SU-DHL-6 (cell line): Measurements from ENCODE around the gene CD200.

Experiments
- CTCF ChIP-seq: fragments of 200-600 bp; sonication (generic); IDR thresholded peaks from one replicate; pipeline ENCODE4 v1.5.1; 2017; ENCODE audit warnings: antibody characterized with exemption, mild to moderate bottlenecking, low read length, moderate library complexity; ENCODE audit not compliant: insufficient read depth, poor library complexity, severe bottlenecking
- EZH2phosphoT487 ChIP-seq: fragments of 200-600 bp; sonication (generic), shearing (Covaris generic); conservative IDR thresholded peaks from 2 replicates; pipeline ENCODE4 v1.6.1; 2018; ENCODE audit warnings: mild to moderate bottlenecking, antibody characterized with exemption, low read length, moderate library complexity, mixed read lengths

GRCh38 chr3:112394003-112394640 is 61.2 kb downstream of the CD200 start:
- TF ChIP-seq CTCF (no peak), EZH2phosphoT487 (no peak)
